Measurements from ENCODE around the gene C1QTNF5.

C1QTNF5 gene

DNA sequence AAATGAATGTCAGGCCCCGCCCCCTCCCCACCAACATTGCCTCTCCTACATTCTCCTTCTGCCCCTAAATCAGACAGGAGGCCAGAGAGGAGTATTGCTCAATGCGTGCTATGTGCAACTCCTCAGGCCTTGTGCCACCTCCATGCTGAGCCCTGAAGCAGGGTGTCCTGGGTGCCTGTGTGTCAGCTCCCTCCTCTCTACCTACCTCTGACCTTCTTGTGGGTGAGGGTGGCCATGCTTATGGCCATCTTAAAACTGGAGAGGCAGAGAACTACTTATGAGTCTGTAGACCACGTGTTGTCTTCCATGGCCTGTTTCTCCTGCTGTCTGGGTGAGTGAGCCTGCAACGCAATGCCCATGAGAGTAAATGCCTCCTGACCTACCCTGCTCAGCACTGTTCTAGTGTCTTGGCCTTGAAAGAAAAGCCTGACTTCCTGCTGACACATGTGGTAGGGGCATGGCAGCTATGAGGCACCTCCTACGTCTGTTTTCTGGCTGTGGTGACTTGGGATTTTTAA lies 34.3 kb downstream of the C1QTNF5 start:
- peak overlapping the region; percentile 76 for H3K4me3 Mint-ChIP-seq
- H3K36me3 Mint-ChIP-seq: peaks cover 22% of the 10 kb centered on the region
- H3K27me3 Mint-ChIP-seq: no peaks in the 10 kb centered on the region
- H3K4me1 Mint-ChIP-seq: peaks cover 39% of the 10 kb centered on the region
- H3K27ac Mint-ChIP-seq: peak overlapping the region; percentile 99
- H3K9me3 Mint-ChIP-seq: no peaks in the 10 kb centered on the region

- peak overlapping the region; percentile 68 for H3K4me3 Mint-ChIP-seq
- no peaks in the 10 kb centered on the region for H3K27me3 Mint-ChIP-seq
- no peaks in the 10 kb centered on the region for H3K9me3 Mint-ChIP-seq
- H3K27ac Mint-ChIP-seq: peak overlapping the region; percentile 92
- H3K4me1 Mint-ChIP-seq: peaks cover 45% of the 10 kb centered on the region
- H3K36me3 Mint-ChIP-seq: peaks cover 26% of the 10 kb centered on the region
These were observed 34.9 kb downstream of the C1QTNF5 start for GRCh38 chr11:119305556-119306372.

DNA sequence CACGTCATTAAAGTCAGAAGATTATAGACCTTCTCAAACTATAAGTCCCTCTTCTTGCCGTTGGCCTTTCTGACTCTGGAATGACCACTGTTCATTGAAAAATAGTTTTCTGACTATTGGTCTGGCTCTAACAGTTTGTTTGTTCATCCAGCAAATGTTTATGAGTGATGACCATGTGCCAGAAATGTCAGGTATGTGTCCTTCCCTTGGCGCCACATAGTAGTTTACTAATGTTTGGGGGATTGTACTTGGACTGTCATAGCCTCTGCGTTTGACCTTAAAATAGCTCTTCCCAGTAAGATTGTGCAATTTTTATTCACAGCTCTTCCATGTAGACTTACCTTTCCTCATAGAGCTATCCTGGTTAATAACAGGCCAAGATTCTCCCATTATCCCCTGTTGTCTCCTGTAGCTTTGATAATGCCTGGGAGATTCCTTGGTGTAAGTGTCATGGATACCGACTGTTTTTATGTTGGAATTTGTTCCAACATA lies 37.4 kb downstream of the C1QTNF5 start:
- peak overlapping the region; percentile 74 for H3K27ac Mint-ChIP-seq
- H3K4me1 Mint-ChIP-seq: peaks cover 45% of the 10 kb centered on the region

GRCh38 chr11:119300198-119300964 lies 40.3 kb downstream of the C1QTNF5 start:
- no peak overlapping the region for H3K4me3 Mint-ChIP-seq
- H3K4me1 Mint-ChIP-seq: peaks cover 22% of the 10 kb centered on the region
- no peaks in the 10 kb centered on the region for H3K27me3 Mint-ChIP-seq
- no peaks in the 10 kb centered on the region for H3K9me3 Mint-ChIP-seq
- H3K27ac Mint-ChIP-seq: peak overlapping the region; percentile 38
- H3K36me3 Mint-ChIP-seq: peaks cover 31% of the 10 kb centered on the region

More for the DNA sequence above, 37.4 kb downstream of the C1QTNF5 start:
- no peaks in the 10 kb centered on the region for H3K27me3 Mint-ChIP-seq
- H3K36me3 Mint-ChIP-seq: peaks cover 30% of the 10 kb centered on the region
- no peaks in the 10 kb centered on the region for H3K9me3 Mint-ChIP-seq
- H3K4me3 Mint-ChIP-seq: no peak overlapping the region

DNA sequence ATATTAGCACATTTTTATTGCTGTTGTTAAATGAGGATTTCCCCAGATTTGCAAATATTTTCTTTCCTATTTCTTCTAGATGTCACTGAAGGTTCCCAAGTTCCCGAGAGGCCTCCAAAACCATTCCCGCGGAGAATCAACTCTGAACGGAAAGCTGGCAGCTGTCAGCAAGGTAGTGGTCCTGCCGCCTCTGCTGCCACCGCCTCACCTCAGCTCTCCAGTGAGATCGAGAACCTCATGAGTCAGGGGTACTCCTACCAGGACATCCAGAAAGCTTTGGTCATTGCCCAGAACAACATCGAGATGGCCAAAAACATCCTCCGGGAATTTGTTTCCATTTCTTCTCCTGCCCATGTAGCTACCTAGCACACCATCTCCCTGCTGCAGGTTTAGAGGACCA lies 41.3 kb downstream of the C1QTNF5 start:
- Mint-ChIP-seq H3K4me1 (peaks cover 14% of the 10 kb centered on the region), H3K27ac (no peak overlapping the region), H3K4me3 (no peak overlapping the region), H3K36me3 (peaks cover 27% of the 10 kb centered on the region), H3K9me3 (no peaks in the 10 kb centered on the region), H3K27me3 (no peaks in the 10 kb centered on the region)

DNA sequence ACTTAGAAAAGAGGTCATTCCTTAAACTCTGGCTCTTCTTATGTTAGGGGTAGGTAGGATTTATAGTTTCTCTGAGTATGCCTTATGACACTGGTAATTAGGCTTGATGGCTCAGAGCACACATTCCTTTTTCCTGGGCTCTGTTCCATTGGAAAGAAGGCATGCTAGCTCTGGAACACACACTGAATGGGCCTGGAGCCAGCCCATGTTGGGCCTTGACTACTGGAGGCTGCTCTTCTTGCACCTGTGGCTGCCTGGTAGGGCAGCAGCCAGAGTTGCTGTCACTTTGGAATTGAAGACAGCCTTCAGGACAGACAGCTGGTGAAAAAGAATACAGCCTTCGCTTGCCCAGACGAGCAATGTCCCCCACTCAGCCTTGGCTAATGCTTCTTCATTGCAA lies 42.0 kb downstream of the C1QTNF5 start:
- H3K27me3 Mint-ChIP-seq: no peaks in the 10 kb centered on the region
- no peak overlapping the region for H3K4me3 Mint-ChIP-seq

DNA sequence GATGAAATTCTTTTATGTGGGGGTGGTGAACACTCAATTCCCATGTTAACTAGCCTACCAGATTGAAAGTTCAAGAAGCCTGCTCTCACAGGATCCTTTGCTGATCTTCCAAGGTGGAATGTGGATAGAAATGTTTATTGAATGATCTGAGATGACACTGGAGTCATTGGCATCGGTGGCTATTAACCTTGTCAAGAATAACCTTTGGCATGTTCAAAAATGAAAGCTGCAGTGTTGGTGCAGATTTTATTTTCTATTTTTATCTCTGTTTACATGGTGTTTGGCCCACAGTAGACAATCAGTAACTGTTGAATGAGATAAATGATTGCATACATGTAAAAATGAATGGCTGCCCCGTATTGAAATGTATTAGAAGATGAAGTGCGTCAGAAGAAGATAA lies 42.7 kb downstream of the C1QTNF5 start:
- Mint-ChIP-seq H3K27ac (no peak overlapping the region), H3K9me3 (no peaks in the 10 kb centered on the region), H3K4me3 (no peak overlapping the region), H3K27me3 (no peaks in the 10 kb centered on the region), H3K4me1 (peaks cover 14% of the 10 kb centered on the region), H3K36me3 (peaks cover 21% of the 10 kb centered on the region)

More for the DNA sequence above, 42.0 kb downstream of the C1QTNF5 start:
- H3K9me3 Mint-ChIP-seq: no peaks in the 10 kb centered on the region
- H3K4me1 Mint-ChIP-seq: peaks cover 14% of the 10 kb centered on the region
- peaks cover 27% of the 10 kb centered on the region for H3K36me3 Mint-ChIP-seq
- H3K27ac Mint-ChIP-seq: peak overlapping the region; percentile 55

DNA sequence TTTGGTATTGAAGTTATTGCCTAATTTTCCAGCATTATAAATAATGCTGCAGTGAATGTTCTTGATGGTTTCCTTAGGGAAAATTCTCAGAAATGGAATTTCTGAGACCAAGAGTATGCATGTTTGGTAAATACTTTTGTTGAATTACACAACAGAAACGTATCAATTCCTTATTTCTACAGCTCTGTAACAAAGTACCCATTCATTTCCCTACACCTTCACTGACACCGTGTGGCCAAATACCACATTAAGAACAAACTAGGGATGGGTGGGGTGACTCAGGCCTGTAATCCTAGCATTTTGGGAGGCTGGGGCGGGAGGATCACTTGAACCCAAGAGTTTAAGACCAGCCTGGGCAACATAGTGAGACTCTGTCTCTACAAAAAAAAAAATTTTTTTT lies 45.5 kb downstream of the C1QTNF5 start:
- Mint-ChIP-seq H3K9me3 (no peaks in the 10 kb centered on the region), H3K4me1 (no peaks in the 10 kb centered on the region), H3K27me3 (no peaks in the 10 kb centered on the region), H3K27ac (no peak overlapping the region), H3K4me3 (no peak overlapping the region), H3K36me3 (peaks cover 8% of the 10 kb centered on the region)

- peaks cover 6% of the 10 kb centered on the region for H3K36me3 Mint-ChIP-seq
- no peaks in the 10 kb centered on the region for H3K4me1 Mint-ChIP-seq
- H3K4me3 Mint-ChIP-seq: no peak overlapping the region
- H3K27me3 Mint-ChIP-seq: no peaks in the 10 kb centered on the region
- H3K27ac Mint-ChIP-seq: no peak overlapping the region
- H3K9me3 Mint-ChIP-seq: no peaks in the 10 kb centered on the region
These were observed 47.2 kb downstream of the C1QTNF5 start for GRCh38 chr11:119293461-119293860.

GRCh38 chr11:119290894-119291497 lies 49.7 kb downstream of the C1QTNF5 start:
- peaks cover 5% of the 10 kb centered on the region for H3K36me3 Mint-ChIP-seq
- H3K9me3 Mint-ChIP-seq: no peaks in the 10 kb centered on the region
- H3K27me3 Mint-ChIP-seq: no peaks in the 10 kb centered on the region
- H3K27ac Mint-ChIP-seq: no peak overlapping the region
- no peaks in the 10 kb centered on the region for H3K4me1 Mint-ChIP-seq
- H3K4me3 Mint-ChIP-seq: no peak overlapping the region
